ENCODE data around the gene PPIF.

The PPIF gene

GRCh38 chr10:79390551-79391229, 43.4 kb downstream of the PPIF start:
- Mint-ChIP-seq H3K4me3 (peak overlapping the region in 1 of 2 donors; percentile 13), H3K27me3 (no peaks in the 10 kb centered on the region), H3K27ac (peak overlapping the region in 1 of 2 donors; percentile 60), H3K4me1 (peaks cover 20% of the 10 kb centered on the region), H3K9me3 (no peaks in the 10 kb centered on the region)
- DNase-seq (peak in 1 of 2 donors; percentile 10), ATAC-seq (no peak)

DNA sequence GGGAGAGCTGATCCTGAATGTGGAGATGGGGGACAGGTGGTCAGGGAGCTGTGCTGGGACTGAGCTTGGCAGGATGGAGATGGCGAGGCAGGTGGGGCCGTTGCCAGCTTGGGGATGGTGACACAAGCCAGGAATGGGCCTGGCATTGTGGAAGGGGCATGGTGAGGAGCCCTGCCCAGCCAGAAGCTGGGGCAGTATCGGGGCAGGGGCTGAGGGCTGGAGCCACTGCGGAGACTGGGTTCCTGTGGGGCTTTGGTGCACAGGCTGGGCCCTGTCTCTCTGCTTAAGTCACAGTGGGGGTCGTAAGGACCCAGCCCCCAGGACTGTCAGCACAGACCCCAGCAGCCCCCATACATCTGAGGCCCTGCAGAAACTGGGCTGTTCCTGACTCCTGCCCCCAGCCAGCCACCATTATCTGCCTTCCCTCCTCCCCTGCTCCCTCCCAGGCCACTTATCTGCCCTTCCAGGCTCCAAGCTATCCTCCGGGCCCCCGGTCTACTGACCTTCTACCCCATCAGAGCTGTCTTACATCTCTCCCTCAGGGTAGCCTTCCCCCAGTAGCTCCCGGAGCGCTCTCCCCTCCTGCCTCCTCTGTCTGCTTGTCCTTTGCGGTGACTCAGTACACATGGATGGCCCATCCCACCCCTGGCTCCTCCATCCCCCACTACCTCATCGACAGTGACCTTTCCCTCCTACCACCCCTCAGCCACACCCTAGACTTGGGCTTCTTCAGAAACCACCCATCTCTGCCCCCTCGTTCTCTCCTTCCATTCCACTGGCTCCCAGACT, 44.2 kb downstream of the PPIF start:
- H3K4me3 Mint-ChIP-seq, result no peak overlapping the region
- no peaks in the 10 kb centered on the region for H3K27me3 Mint-ChIP-seq
- peak overlapping the region in 1 of 2 donors; percentile 60 for H3K27ac Mint-ChIP-seq
- DNase-seq (no peak), ATAC-seq (no peak)
- no peaks in the 10 kb centered on the region for H3K9me3 Mint-ChIP-seq
- H3K4me1 Mint-ChIP-seq, result peaks cover 20% of the 10 kb centered on the region

DNA sequence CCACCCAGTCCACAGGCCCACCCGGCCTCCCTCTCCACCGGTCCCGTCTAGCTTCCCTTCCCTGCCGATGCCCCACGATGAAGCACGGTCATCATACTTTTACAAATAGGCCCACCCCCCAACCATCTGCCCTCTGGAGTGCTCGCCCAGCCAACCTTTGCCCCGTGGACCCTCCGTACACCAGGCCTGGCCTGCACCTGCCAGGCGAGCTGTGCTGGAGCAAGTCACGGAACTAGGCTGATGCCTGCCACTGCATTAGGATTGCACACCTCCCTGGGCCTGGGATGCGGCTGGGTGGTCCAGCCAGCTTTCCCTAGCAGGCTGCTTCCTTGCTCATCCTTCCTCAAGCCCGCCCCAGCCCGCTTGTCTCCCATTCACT, 44.7 kb downstream of the PPIF start:
- DNase-seq, result no peak
- no peaks in the 10 kb centered on the region for H3K27me3 Mint-ChIP-seq
- peaks cover 20% of the 10 kb centered on the region for H3K4me1 Mint-ChIP-seq
- H3K9me3 Mint-ChIP-seq, result no peaks in the 10 kb centered on the region
- no peak overlapping the region for H3K4me3 Mint-ChIP-seq
- ATAC-seq, result no peak
- H3K27ac Mint-ChIP-seq, result no peak overlapping the region

GRCh38 chr10:79392506-79393176, 45.4 kb downstream of the PPIF start:
- H3K4me1 Mint-ChIP-seq, result peaks cover 20% of the 10 kb centered on the region
- ATAC-seq (no peak), DNase-seq (no peak)
- no peak overlapping the region for H3K4me3 Mint-ChIP-seq
- no peaks in the 10 kb centered on the region for H3K27me3 Mint-ChIP-seq
- H3K27ac Mint-ChIP-seq, result peak overlapping the region in 1 of 2 donors; percentile 1
- H3K9me3 Mint-ChIP-seq, result no peaks in the 10 kb centered on the region

GRCh38 chr10:79393221-79393923, 46.1 kb downstream of the PPIF start:
- H3K4me3 Mint-ChIP-seq, result no peak overlapping the region
- no peaks in the 10 kb centered on the region for H3K9me3 Mint-ChIP-seq
- no peaks in the 10 kb centered on the region for H3K27me3 Mint-ChIP-seq
- H3K4me1 Mint-ChIP-seq, result peaks cover 19% of the 10 kb centered on the region
- ATAC-seq, result no peak
- no peak for DNase-seq
- peak overlapping the region in 1 of 2 donors; percentile 46 for H3K27ac Mint-ChIP-seq

DNA sequence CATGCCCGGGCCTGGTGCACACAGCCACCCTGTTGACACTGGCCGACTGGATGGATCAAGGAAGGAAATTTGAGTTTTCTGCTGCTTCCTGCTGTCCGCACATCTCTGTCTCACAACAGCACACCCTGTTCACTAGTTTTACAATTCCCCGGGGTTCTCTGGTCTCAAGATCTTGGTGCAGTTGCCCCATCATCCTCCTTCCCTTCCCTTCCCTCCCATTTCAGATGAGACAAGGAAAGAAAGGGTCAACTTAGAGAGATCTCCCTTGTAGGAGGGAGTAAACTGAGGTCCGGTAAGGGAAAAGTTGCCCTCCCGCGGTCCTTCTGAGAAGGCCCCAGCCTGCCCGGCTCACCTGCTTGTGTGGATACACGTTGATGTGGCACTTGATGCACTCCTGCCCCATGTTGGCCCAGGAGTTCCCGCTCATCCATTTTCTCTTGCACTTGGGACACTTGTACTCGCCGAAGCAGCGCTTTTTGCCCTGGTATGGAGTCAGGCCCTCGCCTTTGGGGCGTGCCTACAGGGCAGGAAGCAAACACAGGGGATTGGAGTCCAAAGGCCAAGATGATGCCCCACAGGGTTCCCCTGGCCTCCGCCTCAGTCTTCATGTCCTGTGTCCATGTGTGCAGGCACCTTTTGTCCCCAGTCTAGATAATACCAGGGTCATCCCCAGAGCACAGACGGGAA, 46.8 kb downstream of the PPIF start:
- Mint-ChIP-seq H3K27ac (peak overlapping the region in 1 of 2 donors; percentile 46), H3K4me1 (peaks cover 12% of the 10 kb centered on the region), H3K9me3 (no peaks in the 10 kb centered on the region), H3K4me3 (no peak overlapping the region), H3K27me3 (no peaks in the 10 kb centered on the region)
- ATAC-seq (no peak), DNase-seq (no peak)

DNA sequence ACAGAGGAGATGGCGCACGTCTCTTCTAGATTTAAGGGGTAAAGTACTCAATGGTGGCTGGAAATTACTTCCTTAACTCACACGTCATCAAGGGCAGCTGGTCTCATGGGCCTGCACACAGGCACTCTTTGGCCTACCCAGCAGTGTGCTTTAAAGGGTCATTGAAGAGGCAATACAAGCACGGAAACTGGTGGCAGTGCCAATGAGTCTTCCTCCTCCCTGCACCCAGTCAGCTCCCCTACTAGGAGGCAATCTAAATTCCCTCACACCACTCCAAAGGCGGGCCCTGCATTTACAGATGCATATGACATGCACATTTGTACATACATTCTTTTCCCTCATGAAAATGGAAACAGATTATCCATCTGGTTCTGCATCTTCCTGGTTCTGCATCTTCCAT, 47.4 kb downstream of the PPIF start:
- Mint-ChIP-seq H3K27ac (no peak overlapping the region), H3K27me3 (no peaks in the 10 kb centered on the region), H3K9me3 (no peaks in the 10 kb centered on the region), H3K4me1 (peaks cover 9% of the 10 kb centered on the region), H3K4me3 (no peak overlapping the region)
- no peak for DNase-seq
- ATAC-seq, result no peak

- DNase-seq (no peak), ATAC-seq (no peak)
- H3K27ac Mint-ChIP-seq, result no peak overlapping the region
- no peaks in the 10 kb centered on the region for H3K9me3 Mint-ChIP-seq
- H3K4me3 Mint-ChIP-seq, result no peak overlapping the region
- no peaks in the 10 kb centered on the region for H3K4me1 Mint-ChIP-seq
- H3K27me3 Mint-ChIP-seq, result no peaks in the 10 kb centered on the region
Measured at GRCh38 chr10:79396520-79396919, 49.3 kb downstream of the PPIF start.

DNA sequence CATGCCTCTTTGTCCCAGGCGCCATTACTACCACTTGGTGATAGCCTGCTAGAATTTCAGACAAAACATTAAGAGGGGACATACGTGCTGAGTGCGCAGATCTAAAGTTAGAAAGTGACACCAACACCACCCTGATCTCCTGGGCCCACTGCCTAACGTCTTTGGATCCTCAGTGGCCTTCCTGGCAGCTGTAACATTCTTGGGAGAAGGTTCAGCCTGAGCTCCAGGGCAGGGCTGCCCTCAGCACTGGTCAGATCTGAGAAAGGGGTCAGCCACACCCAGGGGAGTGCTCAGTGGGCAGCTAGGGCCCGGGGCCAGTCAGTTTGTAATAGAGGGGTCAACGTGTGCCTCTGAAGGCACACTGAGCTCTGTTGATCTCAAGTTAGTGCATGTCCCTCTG, 49.8 kb downstream of the PPIF start:
- DNase-seq (no peak), ATAC-seq (no peak)
- peak overlapping the region in 1 of 2 donors; percentile 77 for H3K27ac Mint-ChIP-seq
- no peaks in the 10 kb centered on the region for H3K9me3 Mint-ChIP-seq
- no peaks in the 10 kb centered on the region for H3K4me1 Mint-ChIP-seq
- no peak overlapping the region for H3K4me3 Mint-ChIP-seq
- H3K27me3 Mint-ChIP-seq, result no peaks in the 10 kb centered on the region

DNA sequence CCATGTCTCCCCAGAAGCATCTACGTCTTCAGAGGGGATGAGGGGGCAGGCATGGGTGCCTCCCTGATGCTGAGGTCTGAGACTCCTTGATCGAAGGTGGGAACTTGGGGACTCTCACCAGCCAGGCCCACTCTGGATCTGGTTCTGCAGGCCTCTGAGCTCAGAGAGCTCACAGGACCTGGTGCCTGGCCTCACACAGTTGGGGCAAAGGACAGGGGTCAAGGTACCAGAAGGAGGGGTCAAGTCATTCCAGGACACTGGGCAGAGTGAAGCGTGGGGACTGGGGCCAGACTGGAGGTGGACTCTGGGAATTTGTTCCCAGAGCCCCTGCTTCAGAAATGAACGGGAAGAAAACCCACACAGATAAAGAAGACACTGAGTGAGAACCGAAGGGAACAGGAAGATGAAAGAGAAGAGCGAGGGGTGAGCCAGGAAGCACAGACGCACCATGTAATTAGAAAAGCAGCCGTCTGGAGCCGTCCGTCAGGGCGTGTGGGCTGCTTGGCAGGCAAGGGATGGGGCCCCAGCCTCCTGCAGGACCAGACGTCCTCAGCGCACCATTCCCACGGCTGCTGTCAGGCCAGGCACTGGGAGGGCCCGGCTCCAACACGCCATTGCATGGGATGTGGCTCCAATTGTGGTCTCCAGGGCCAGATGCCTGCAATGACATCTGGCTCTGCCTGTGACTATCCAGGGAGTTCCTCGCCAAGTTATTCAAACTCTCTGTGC, 50.5 kb downstream of the PPIF start:
- Mint-ChIP-seq H3K27me3 (peaks cover 1% of the 10 kb centered on the region), H3K4me3 (no peak overlapping the region), H3K9me3 (no peaks in the 10 kb centered on the region), H3K27ac (peak overlapping the region in 1 of 2 donors; percentile 19), H3K4me1 (no peaks in the 10 kb centered on the region)
- ATAC-seq (no peak), DNase-seq (no peak)

DNA sequence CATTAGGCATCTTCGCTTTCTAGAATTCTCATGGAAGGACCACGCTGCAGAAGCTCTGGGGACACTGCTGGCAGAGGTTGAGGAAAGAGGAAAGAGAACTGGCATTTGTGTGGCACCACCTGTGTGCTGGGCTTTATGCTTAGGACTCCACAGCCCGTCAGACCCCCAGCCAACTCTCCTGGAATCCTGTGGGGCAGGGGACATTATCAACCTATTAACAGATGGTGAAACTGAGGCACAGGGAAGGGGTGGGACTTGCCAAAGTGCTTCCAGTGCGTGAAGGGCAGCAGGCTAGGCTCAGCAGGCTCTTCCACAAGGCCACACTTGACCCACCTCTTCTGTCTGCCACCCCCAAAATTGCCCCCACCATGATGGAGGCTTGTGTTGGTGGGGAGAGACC, 51.4 kb downstream of the PPIF start:
- Mint-ChIP-seq H3K27ac (no peak overlapping the region), H3K27me3 (peaks cover 10% of the 10 kb centered on the region), H3K4me1 (no peaks in the 10 kb centered on the region), H3K9me3 (no peaks in the 10 kb centered on the region), H3K4me3 (no peak overlapping the region)
- DNase-seq (no peak), ATAC-seq (no peak)

GRCh38 chr10:79399223-79399831, 52.1 kb downstream of the PPIF start:
- ATAC-seq (no peak), DNase-seq (no peak)
- Mint-ChIP-seq H3K27ac (peak overlapping the region in 1 of 2 donors; percentile 52), H3K4me1 (no peaks in the 10 kb centered on the region), H3K9me3 (no peaks in the 10 kb centered on the region), H3K27me3 (peaks cover 17% of the 10 kb centered on the region), H3K4me3 (no peak overlapping the region)

GRCh38 chr10:79400146-79401004, 53.1 kb downstream of the PPIF start:
- no peak overlapping the region for H3K27ac Mint-ChIP-seq
- H3K9me3 Mint-ChIP-seq, result no peaks in the 10 kb centered on the region
- ATAC-seq, result peak; percentile 75
- peaks cover 25% of the 10 kb centered on the region for H3K27me3 Mint-ChIP-seq
- no peaks in the 10 kb centered on the region for H3K4me1 Mint-ChIP-seq
- H3K4me3 Mint-ChIP-seq, result no peak overlapping the region
- peak; percentile 59 to 65 for DNase-seq
